Vagina (tissue), 2 donors: Measurements from ENCODE around the gene FRY.

Experiments used
- POLR2AphosphoS5 ChIP-seq, 2 donors: sonication (generic); formaldehyde crosslinking; IDR thresholded peaks; one replicate each; pipeline ENCODE4 v1.9.0; 2017; ENCODE audit warnings: antibody characterized with exemption in 2 of 2, mild to moderate bottlenecking in 2 of 2, low read depth in 1 of 2; ENCODE audit not compliant: insufficient read depth in 1 of 2
- TF ChIP-seq, protein P1 (sequence below), 3 experiments: fragments of 450-650 bp in 2 of 3; fragments of 200-600 bp in 1 of 3; sonication (generic) in 1 of 3; IDR thresholded peaks; one replicate each; pipeline ENCODE4 v1.5.1; 2017 to 2019; ENCODE audit warnings: antibody characterized with exemption in 3 of 3, mild to moderate bottlenecking in 2 of 3, moderate library complexity in 2 of 3

- TF ChIP-seq, protein P1, sequence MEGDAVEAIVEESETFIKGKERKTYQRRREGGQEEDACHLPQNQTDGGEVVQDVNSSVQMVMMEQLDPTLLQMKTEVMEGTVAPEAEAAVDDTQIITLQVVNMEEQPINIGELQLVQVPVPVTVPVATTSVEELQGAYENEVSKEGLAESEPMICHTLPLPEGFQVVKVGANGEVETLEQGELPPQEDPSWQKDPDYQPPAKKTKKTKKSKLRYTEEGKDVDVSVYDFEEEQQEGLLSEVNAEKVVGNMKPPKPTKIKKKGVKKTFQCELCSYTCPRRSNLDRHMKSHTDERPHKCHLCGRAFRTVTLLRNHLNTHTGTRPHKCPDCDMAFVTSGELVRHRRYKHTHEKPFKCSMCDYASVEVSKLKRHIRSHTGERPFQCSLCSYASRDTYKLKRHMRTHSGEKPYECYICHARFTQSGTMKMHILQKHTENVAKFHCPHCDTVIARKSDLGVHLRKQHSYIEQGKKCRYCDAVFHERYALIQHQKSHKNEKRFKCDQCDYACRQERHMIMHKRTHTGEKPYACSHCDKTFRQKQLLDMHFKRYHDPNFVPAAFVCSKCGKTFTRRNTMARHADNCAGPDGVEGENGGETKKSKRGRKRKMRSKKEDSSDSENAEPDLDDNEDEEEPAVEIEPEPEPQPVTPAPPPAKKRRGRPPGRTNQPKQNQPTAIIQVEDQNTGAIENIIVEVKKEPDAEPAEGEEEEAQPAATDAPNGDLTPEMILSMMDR (IDR thresholded peaks at IDR 0.05) = no peak
- TF ChIP-seq POLR2AphosphoS5 (IDR thresholded peaks at IDR 0.05; ENCODE audit: insufficient read depth in 1 of 2, low read depth in 1 of 2) = no peak
Observed at GRCh38 chr13:32113532-32113931, 82.0 kb downstream of the FRY start.
